H1 (cell line): ENCODE data around the gene ZBTB46. TPM values are rescaled to one million over a fixed set of nuclear protein-coding genes. Genes with fewer than 3 reads are reported as not detected.

ENCODE experiments used
- RNF2 ChIP-seq: fragments of 200-900, 300-1000 bp; sonication (generic); IDR thresholded peaks from 2 replicates; pipeline ENCODE4 v1.7.1; 2016; ENCODE audit warnings: borderline replicate concordance, low read depth, mild to moderate bottlenecking, antibody characterized with exemption, low read length; ENCODE audit not compliant: poor library complexity, severe bottlenecking; ENCODE audit errors: missing control alignments
- polyA plus RNA-seq, 7 experiments: library from polyadenylated mRNA; depleted of rRNA in 3 of 7; stranded (reverse) in 5 of 7; unstranded in 2 of 7; fragments of >200 nt in 5 of 7; fragments of 200-250 nt in 2 of 7; gene quantifications; 1 replicate in 5 of 7; 2 replicates in 1 of 7; 4 replicates in 1 of 7; pipeline versions ENCODE4 v1.2.1 to v1.2.3, GENCODE V29; 2011 to 2013; ENCODE audit warnings: missing spikeins in 2 of 7, mixed read lengths in 2 of 7
- total RNA-seq: library from RNA; stranded (reverse); fragmentation: NEBNext Ultra II Directional; extraction: Animal tissue kit (Norgen Biotek cat#: 25700); gene quantifications from 2 replicates; pipeline ENCODE4 v1.2.1, GENCODE V29; 2021

Gene ZBTB46
- total and polyA plus RNA-seq, 2 of the 8 experiments (the other 6 are each of a cell fraction or from before 2014, with no cell fraction given): 6.4 to 22.4 TPM

GRCh38 chr20:63828545-63828944, 2.5 kb downstream of the ZBTB46 start (continued):
- TF ChIP-seq RNF2: no peak
